HCT116 (cell line): Measurements from ENCODE around the gene TMEM219. TPM values are rescaled to one million over a fixed set of nuclear protein-coding genes. Genes with fewer than 3 reads are reported as not detected.

Experiments used
- ATAC-seq: fragments of 200-7000 bp; cut with Tn5 transposase; 2 replicates; pipeline ENCODE4 v1.9.1; 2020; ENCODE audit warnings: mild to moderate bottlenecking, moderate library complexity
- BruUV-seq: library from RNA; stranded (reverse); fragments of 400-500 nt; replicated peaks from 2 replicates; lab custom pipeline; 2021; lab: Mats Ljungman, UMichigan
- CTCF ChIA-PET: fragments of 300-600 bp; sonication (Branson Sonifier 250); formaldehyde crosslinking; loops from one replicate; lab custom pipeline; 2021; ENCODE audit warnings: antibody characterized with exemption; lab: Charles Lee
- POLR2A ChIA-PET: fragments of 300-600, 350-600 bp; sonication (Branson Sonifier 250); formaldehyde crosslinking; loops from one replicate; lab custom pipeline; 2021; ENCODE audit warnings: antibody characterized with exemption; lab: Charles Lee
- RAD21 ChIA-PET, 2 experiments: fragments of 300-600 bp; sonication (Branson Sonifier 250); formaldehyde crosslinking; loops; one replicate each; lab custom pipeline; 2023; ENCODE audit warnings: low total read pairs in 2 of 2; ENCODE audit not compliant: uncharacterized antibody in 2 of 2, unreplicated experiment in 2 of 2, low non-redundant PET in 1 of 2; lab: Charles Lee
- DNase-seq: peaks from one replicate; pipeline ENCODE4 v3.0.0-alpha.2; 2010; ENCODE audit warnings: low read depth, low spot score
- H2AFZ ChIP-seq: fragments of 200-600 bp; shearing (Covaris generic), sonication (generic); 2 replicates; pipeline ENCODE4 v1.6.1; 2017; ENCODE audit warnings: low read depth, mixed run types, mixed read lengths, antibody characterized with exemption, low read length; ENCODE audit not compliant: poor library complexity, severe bottlenecking
- H3K27ac ChIP-seq: 2 replicates; pipeline ENCODE4 v1.5.1; 2012; ENCODE audit warnings: low read depth, low read length
- H3K27me3 ChIP-seq: fragments of 200-600 bp; sonication (generic); 2 replicates; pipeline ENCODE4 v1.6.1; 2016; ENCODE audit warnings: mixed run types, low read length, mixed read lengths; ENCODE audit not compliant: insufficient read depth
- H3K36me3 ChIP-seq, 2 experiments: fragments of 200-500 bp in 1 of 2; fragments of 200-600 bp in 1 of 2; sonication (Bioruptor generic) in 1 of 2; sonication (generic) in 1 of 2; 2 replicates each; pipeline versions ENCODE4 v1.5.1 to v1.6.1; 2014 to 2016; ENCODE audit warnings: low read length in 2 of 2, inconsistent platforms in 1 of 2, mixed read lengths in 1 of 2, mixed run types in 1 of 2; ENCODE audit not compliant: insufficient read depth in 2 of 2, control insufficient read depth in 1 of 2
- H3K4me1 ChIP-seq, 2 experiments: fragments of 200-600 bp in 1 of 2; sonication (generic) in 1 of 2; 2 replicates each; pipeline versions ENCODE4 v1.5.1 to v1.6.1; 2012 to 2017; ENCODE audit warnings: low read length in 2 of 2, inconsistent platforms in 1 of 2, mild to moderate bottlenecking in 1 of 2, mixed read lengths in 1 of 2, mixed run types in 1 of 2, moderate library complexity in 1 of 2; ENCODE audit not compliant: insufficient read depth in 2 of 2, control insufficient read depth in 1 of 2
- H3K4me2 ChIP-seq: fragments of 200-600 bp; sonication (generic); 2 replicates; pipeline ENCODE4 v1.6.1; 2017; ENCODE audit warnings: mixed run types, low read length, mixed read lengths
- H3K4me3 ChIP-seq, 2 experiments: fragments of 200-600 bp in 1 of 2; sonication (generic) in 1 of 2; replicated peaks in 1 of 2; 2 replicates each; pipeline ENCODE4 v1.5.1; 2011 to 2016; ENCODE audit warnings: low read length in 2 of 2, control low read depth in 1 of 2, low read depth in 1 of 2, mild to moderate bottlenecking in 1 of 2, mixed read lengths in 1 of 2, mixed run types in 1 of 2
- H3K79me2 ChIP-seq: fragments of 200-600 bp; sonication (generic); 2 replicates; pipeline ENCODE4 v1.6.1; 2017; ENCODE audit warnings: mild to moderate bottlenecking, mixed run types, low read length, moderate library complexity, mixed read lengths; ENCODE audit not compliant: insufficient read depth
- H3K9ac ChIP-seq: fragments of 200-600 bp; sonication (generic); 2 replicates; pipeline ENCODE4 v1.6.1; 2016; ENCODE audit warnings: low read length, mixed read lengths
- H3K9me2 ChIP-seq: fragments of 200-600 bp; sonication (generic), shearing (Covaris generic); 2 replicates; pipeline ENCODE4 v1.6.1; 2017; ENCODE audit warnings: mixed run types, mild to moderate bottlenecking, moderate library complexity; ENCODE audit not compliant: insufficient read depth
- H3K9me3 ChIP-seq, 2 experiments: fragments of 200-500 bp in 1 of 2; fragments of 200-600 bp in 1 of 2; sonication (Bioruptor generic) in 1 of 2; sonication (generic) in 1 of 2; 2 replicates each; pipeline ENCODE4 v1.6.1; 2014 to 2017; ENCODE audit warnings: low read length in 2 of 2, mixed read lengths in 2 of 2, inconsistent platforms in 1 of 2, low read depth in 1 of 2, mild to moderate bottlenecking in 1 of 2, mixed run types in 1 of 2, moderate library complexity in 1 of 2; ENCODE audit not compliant: control insufficient read depth in 1 of 2, insufficient read depth in 1 of 2
- H4K20me1 ChIP-seq: fragments of 200-600 bp; sonication (generic), shearing (Covaris generic); 2 replicates; pipeline ENCODE4 v1.6.1; 2017; ENCODE audit warnings: mixed run types, mild to moderate bottlenecking, moderate library complexity; ENCODE audit not compliant: insufficient read depth
- EGR1 ChIP-seq: IDR thresholded peaks from 2 replicates; pipeline ENCODE4 v1.6.1; 2012; ENCODE audit warnings: low read depth
- ELF1 ChIP-seq: IDR thresholded peaks from 2 replicates; pipeline ENCODE4 v1.6.1; 2012; ENCODE audit warnings: low read depth, borderline replicate concordance
- EZH2phosphoT487 ChIP-seq: fragments of 200-600 bp; IDR thresholded peaks from 2 replicates; pipeline ENCODE4 v1.6.1; 2018; ENCODE audit warnings: antibody characterized with exemption, borderline replicate concordance
- JUND ChIP-seq: IDR thresholded peaks from 2 replicates; pipeline ENCODE4 v1.6.1; 2012
- MAX ChIP-seq: IDR thresholded peaks from 2 replicates; pipeline ENCODE4 v1.6.1; 2012
- POLR2A ChIP-seq: IDR thresholded peaks from 2 replicates; pipeline ENCODE4 v1.7.0; 2011; ENCODE audit warnings: borderline replicate concordance; ENCODE audit not compliant: insufficient read depth, insufficient read length; ENCODE audit errors: extremely low read depth
- SIN3A ChIP-seq: IDR thresholded peaks from 2 replicates; pipeline ENCODE4 v1.6.1; 2012; ENCODE audit warnings: low read depth
- SRF ChIP-seq: IDR thresholded peaks from 2 replicates; pipeline ENCODE4 v1.6.1; 2012; ENCODE audit warnings: low read depth
- YY1 ChIP-seq: IDR thresholded peaks from 2 replicates; pipeline ENCODE4 v1.6.1; 2011; ENCODE audit warnings: low read length, low read depth, moderate library complexity, mild to moderate bottlenecking; ENCODE audit not compliant: insufficient replicate concordance; ENCODE audit errors: extremely low read depth
- ZBTB33 ChIP-seq: IDR thresholded peaks from 2 replicates; pipeline ENCODE4 v1.6.1; 2011; ENCODE audit warnings: mild to moderate bottlenecking, low read length, moderate library complexity; ENCODE audit not compliant: insufficient replicate concordance; ENCODE audit errors: extremely low read depth
- ZFX ChIP-seq: fragments of 450-650 bp; IDR thresholded peaks from 2 replicates; pipeline ENCODE4 v1.6.1; 2017
- ZNF274 ChIP-seq: fragments of 200-500 bp; sonication (Bioruptor generic); IDR thresholded peaks from 2 replicates; pipeline ENCODE4 v1.6.1; 2014; ENCODE audit warnings: mild to moderate bottlenecking, low read depth, low read length, inconsistent platforms
- intact Hi-C: fragments of 100-400 bp; cut with micrococcal nuclease; formaldehyde crosslinking; loops from 2 replicates; pipeline ENCODE4 v1.10.0; 2022
- total RNA-seq: library from RNA; stranded (reverse); gene quantifications from one replicate; pipeline ENCODE4 v1.2.1, GENCODE V29; 2021; ENCODE audit not compliant: unreplicated experiment

Gene TMEM219
- total RNA-seq, 1 experiment from 2014 or later, result 75.5 TPM

GRCh38 chr16:29990883-29991570, 29.1 kb downstream of the TMEM219 start:
- RAD21 ChIA-PET, result no interaction called here
- no peaks in the 10 kb centered on the region for H4K20me1 ChIP-seq
- no TSS peak for BruUV-seq
- CTCF ChIA-PET, result no interaction called here
- intact Hi-C loops, result no loop called here
- H3K9me3 ChIP-seq, result no peaks in the 10 kb centered on the region
- no peak for ATAC-seq
- peaks cover 30 to 31% of the 10 kb centered on the region in 2 experiments for H3K36me3 ChIP-seq
- H3K4me3 ChIP-seq, result no peak overlapping the region
- H3K4me1 ChIP-seq, result peaks cover 9 to 22% of the 10 kb centered on the region in 2 experiments
- H3K27ac ChIP-seq, result no peak overlapping the region
- no peaks in the 10 kb centered on the region for H3K27me3 ChIP-seq
- DNase-seq, result no peak
- TF ChIP-seq EZH2phosphoT487 (no peak), POLR2A (no peak), JUND (no peak), ELF1 (no peak), SRF (no peak), SIN3A (no peak), ZFX (no peak), ZBTB33 (no peak), YY1 (no peak), ZNF274 (no peak), MAX (no peak), EGR1 (no peak)
- H3K4me2 ChIP-seq, result no peak overlapping the region
- no peak overlapping the region for H3K9ac ChIP-seq
- no peak overlapping the region for H2AFZ ChIP-seq
- POLR2A ChIA-PET, result no interaction called here
- H3K79me2 ChIP-seq, result no peaks in the 10 kb centered on the region
- H3K9me2 ChIP-seq, result no peaks in the 10 kb centered on the region
